H1 (cell line): ENCODE results near the gene SSPN. TPM values are rescaled to one million over a fixed set of nuclear protein-coding genes. Genes with fewer than 3 reads are reported as not detected.

Experiments
- CTCF ChIA-PET: fragments of 300-600 bp; sonication (Branson Sonifier 250); formaldehyde crosslinking; loops from one replicate; lab custom pipeline; 2021; ENCODE audit not compliant: partially characterized antibody; lab: Charles Lee
- POLR2A ChIA-PET: fragments of 300-600 bp; sonication (Branson Sonifier 250); formaldehyde crosslinking; loops from one replicate; lab custom pipeline; 2021; ENCODE audit warnings: inconsistent platforms; ENCODE audit not compliant: partially characterized antibody; lab: Charles Lee
- DNase-seq, 2 experiments: peaks; one replicate each; pipeline versions ENCODE4 v3.0.0 to v3.0.0-alpha.2; 2010 to 2022; ENCODE audit warnings: low spot score in 2 of 2, low read depth in 1 of 2, mixed read lengths in 1 of 2
- FAIRE-seq: peaks from 2 replicates; lab custom pipeline; 2011; peaks lifted over from hg19 to GRCh38; lab: Jason Lieb, UNC
- H2AFZ ChIP-seq: 2 replicates; pipeline ENCODE4 v1.8.1; 2012; ENCODE audit warnings: low read length, inconsistent platforms
- H2AK5ac ChIP-seq: 2 replicates; pipeline ENCODE4 v1.6.1; 2013; ENCODE audit warnings: low read depth, low read length
- H2BK120ac ChIP-seq: replicated peaks from 2 replicates; pipeline ENCODE3; 2013; ENCODE audit warnings: low read depth, low read length, inconsistent platforms
- H2BK12ac ChIP-seq: 2 replicates; pipeline ENCODE4 v1.6.1; 2013; ENCODE audit warnings: low read depth, low read length
- H2BK15ac ChIP-seq: 2 replicates; pipeline ENCODE4 v1.6.1; 2013; ENCODE audit warnings: low read length
- H2BK20ac ChIP-seq: 2 replicates; pipeline ENCODE4 v1.6.1; 2013; ENCODE audit warnings: low read length
- H2BK5ac ChIP-seq: 2 replicates; pipeline ENCODE4 v1.6.1; 2013; ENCODE audit warnings: low read depth, low read length
- H3K14ac ChIP-seq: 2 replicates; pipeline ENCODE4 v1.6.1; 2013; ENCODE audit warnings: inconsistent platforms; ENCODE audit not compliant: insufficient read length
- H3K18ac ChIP-seq: 2 replicates; pipeline ENCODE4 v1.6.1; 2013; ENCODE audit warnings: low read length; ENCODE audit errors: extremely low read depth
- H3K23ac ChIP-seq: 2 replicates; pipeline ENCODE4 v1.6.1; 2013; ENCODE audit warnings: inconsistent platforms; ENCODE audit not compliant: insufficient read length
- H3K23me2 ChIP-seq: 2 replicates; pipeline ENCODE4 v1.6.1; 2013; ENCODE audit warnings: low read depth, low read length
- H3K27ac ChIP-seq: 2 replicates; pipeline ENCODE4 v1.6.1; 2011; ENCODE audit warnings: low read depth, low read length, inconsistent platforms
- H3K27me3 ChIP-seq, 4 experiments: replicated peaks in 1 of 4; 1 replicate in 1 of 4; 2 replicates in 3 of 4; pipeline versions ENCODE4 v1.6.1 to v1.8.1; 2011 to 2013; ENCODE audit warnings: low read length in 3 of 4, mild to moderate bottlenecking in 3 of 4, inconsistent platforms in 2 of 4, mixed read lengths in 2 of 4, moderate library complexity in 1 of 4; ENCODE audit not compliant: control insufficient read depth in 3 of 4, insufficient read depth in 3 of 4; ENCODE audit errors: extremely low read depth in 1 of 4
- H3K36me3 ChIP-seq, 4 experiments: 2 replicates each; pipeline versions ENCODE4 v1.6.1 to v1.8.1; 2011 to 2013; ENCODE audit warnings: mild to moderate bottlenecking in 4 of 4, low read length in 3 of 4, moderate library complexity in 2 of 4, control low read depth in 1 of 4, inconsistent platforms in 1 of 4; ENCODE audit not compliant: insufficient read depth in 4 of 4, control insufficient read depth in 2 of 4
- H3K4ac ChIP-seq: replicated peaks from 2 replicates; pipeline ENCODE3; 2013; ENCODE audit warnings: low read length, low read depth, mixed read lengths, inconsistent platforms; ENCODE audit not compliant: insufficient read length
- H3K4me1 ChIP-seq, 4 experiments: replicated peaks in 1 of 4; 1 replicate in 1 of 4; 2 replicates in 3 of 4; pipeline versions ENCODE4 v1.6.1 to v1.8.1; 2011 to 2013; ENCODE audit warnings: low read length in 3 of 4, inconsistent platforms in 2 of 4, mixed read lengths in 1 of 4; ENCODE audit not compliant: insufficient read depth in 4 of 4, control insufficient read depth in 3 of 4
- H3K4me2 ChIP-seq, 2 experiments: 2 replicates each; pipeline versions ENCODE4 v1.6.1 to v1.8.1; 2011 to 2013; ENCODE audit warnings: low read depth in 2 of 2, low read length in 2 of 2, control low read depth in 1 of 2, inconsistent platforms in 1 of 2, mild to moderate bottlenecking in 1 of 2; ENCODE audit not compliant: insufficient read depth in 1 of 2
- H3K4me3 ChIP-seq, 4 experiments: fragments of 200-600, 300-600 bp in 1 of 4; sonication (generic), shearing (Covaris generic), sonication (Bioruptor Twin) in 1 of 4; 2 replicates each; pipeline versions ENCODE4 v1.5.1 to v1.8.1; 2011 to 2016; ENCODE audit warnings: low read length in 4 of 4, low read depth in 3 of 4, control low read depth in 2 of 4, inconsistent platforms in 2 of 4, mild to moderate bottlenecking in 2 of 4, mixed read lengths in 1 of 4, moderate library complexity in 1 of 4; ENCODE audit not compliant: insufficient read depth in 2 of 4; ENCODE audit errors: extremely low read depth in 1 of 4
- H3K56ac ChIP-seq: replicated peaks from 2 replicates; pipeline ENCODE3; 2013; ENCODE audit warnings: low read depth, mild to moderate bottlenecking, mixed read lengths, low read length, inconsistent platforms; ENCODE audit not compliant: insufficient read length
- H3K79me1 ChIP-seq: 2 replicates; pipeline ENCODE4 v1.6.1; 2013; ENCODE audit warnings: low read depth, low read length, control low read depth
- H3K79me2 ChIP-seq, 2 experiments: 2 replicates each; pipeline versions ENCODE4 v1.6.1 to v1.8.1; 2012 to 2013; ENCODE audit warnings: low read length in 2 of 2, mild to moderate bottlenecking in 2 of 2, inconsistent platforms in 1 of 2; ENCODE audit not compliant: insufficient read depth in 2 of 2, control insufficient read depth in 1 of 2
- H3K9ac ChIP-seq, 4 experiments: replicated peaks in 1 of 4; 1 replicate in 1 of 4; 2 replicates in 3 of 4; pipeline versions ENCODE4 v1.6.1 to v1.8.1; 2011 to 2013; ENCODE audit warnings: low read depth in 3 of 4, low read length in 3 of 4, control low read depth in 2 of 4, mild to moderate bottlenecking in 2 of 4, moderate library complexity in 2 of 4, inconsistent platforms in 1 of 4; ENCODE audit errors: extremely low read depth in 1 of 4
- H3K9me3 ChIP-seq, 2 experiments: 2 replicates each; pipeline versions ENCODE4 v1.6.1 to v1.8.1; 2012 to 2013; ENCODE audit warnings: mild to moderate bottlenecking in 2 of 2, moderate library complexity in 2 of 2, control low read depth in 1 of 2, inconsistent platforms in 1 of 2, low read depth in 1 of 2, low read length in 1 of 2, mixed read lengths in 1 of 2; ENCODE audit not compliant: insufficient read depth in 2 of 2
- H4K20me1 ChIP-seq, 2 experiments: replicated peaks in 1 of 2; 2 replicates each; pipeline versions ENCODE3 to v1.8.1; 2011 to 2013; ENCODE audit warnings: inconsistent platforms in 2 of 2, low read length in 2 of 2, mild to moderate bottlenecking in 1 of 2; ENCODE audit not compliant: insufficient read depth in 2 of 2, control insufficient read depth in 1 of 2
- H4K5ac ChIP-seq: 2 replicates; pipeline ENCODE4 v1.6.1; 2013; ENCODE audit warnings: low read length, low read depth, mixed read lengths, inconsistent platforms; ENCODE audit not compliant: insufficient read length
- H4K8ac ChIP-seq: 2 replicates; pipeline ENCODE4 v1.8.0; 2013; ENCODE audit warnings: mild to moderate bottlenecking, moderate library complexity, low read length, inconsistent platforms; ENCODE audit not compliant: insufficient read depth; ENCODE audit errors: extremely low read depth
- H4K91ac ChIP-seq: replicated peaks from 2 replicates; pipeline ENCODE3; 2013; ENCODE audit warnings: low read length, mixed read lengths, inconsistent platforms; ENCODE audit not compliant: insufficient read length
- CEBPB ChIP-seq: IDR thresholded peaks from 2 replicates; pipeline ENCODE4 v1.6.1; 2012; ENCODE audit warnings: low read depth, low read length
- FOSL1 ChIP-seq: IDR thresholded peaks from 2 replicates; pipeline ENCODE4 v1.6.1; 2011; ENCODE audit warnings: mild to moderate bottlenecking, low read depth, low read length, moderate library complexity; ENCODE audit not compliant: insufficient read depth
- JUN ChIP-seq: IDR thresholded peaks from 2 replicates; pipeline ENCODE4 v1.6.1; 2011; ENCODE audit warnings: low read depth, mild to moderate bottlenecking, improper control_type of control experiment, low read length
- TCF12 ChIP-seq: IDR thresholded peaks from 2 replicates; pipeline ENCODE4 v1.6.1; 2011; ENCODE audit warnings: low read depth, mild to moderate bottlenecking, low read length
- WGBS, 2 experiments: shearing (Covaris generic) in 1 of 2; methylation state at CpG; one replicate each; pipeline versions ENCODE4 v1.1.6 to v1.1.7; 2013 to 2015; ENCODE audit warnings: low lambda C conversion rate in 2 of 2, mixed read lengths in 2 of 2, inconsistent platforms in 1 of 2, low coverage in 1 of 2, missing lambda C conversion rate in 1 of 2; ENCODE audit not compliant: insufficient replicate concordance in 2 of 2, insufficient coverage in 1 of 2, insufficient read length in 1 of 2; ENCODE audit errors: extremely low coverage in 1 of 2, missing lambda C conversion rate in 1 of 2; 5-methylcytosine and 5-hydroxymethylcytosine counted together
- polyA plus RNA-seq, 7 experiments: library from polyadenylated mRNA; depleted of rRNA in 3 of 7; stranded (reverse) in 5 of 7; unstranded in 2 of 7; fragments of >200 nt in 5 of 7; fragments of 200-250 nt in 2 of 7; gene quantifications; 1 replicate in 5 of 7; 2 replicates in 1 of 7; 4 replicates in 1 of 7; pipeline versions ENCODE4 v1.2.1 to v1.2.3, GENCODE V29; 2011 to 2013; ENCODE audit warnings: missing spikeins in 2 of 7, mixed read lengths in 2 of 7
- total RNA-seq: library from RNA; stranded (reverse); fragmentation: NEBNext Ultra II Directional; extraction: Animal tissue kit (Norgen Biotek cat#: 25700); gene quantifications from 2 replicates; pipeline ENCODE4 v1.2.1, GENCODE V29; 2021

Gene SSPN
- total and polyA plus RNA-seq, 2 of the 8 experiments (the other 6 are each of a cell fraction or from before 2014, with no cell fraction given), result 0.86 to 1.8 TPM

DNA sequence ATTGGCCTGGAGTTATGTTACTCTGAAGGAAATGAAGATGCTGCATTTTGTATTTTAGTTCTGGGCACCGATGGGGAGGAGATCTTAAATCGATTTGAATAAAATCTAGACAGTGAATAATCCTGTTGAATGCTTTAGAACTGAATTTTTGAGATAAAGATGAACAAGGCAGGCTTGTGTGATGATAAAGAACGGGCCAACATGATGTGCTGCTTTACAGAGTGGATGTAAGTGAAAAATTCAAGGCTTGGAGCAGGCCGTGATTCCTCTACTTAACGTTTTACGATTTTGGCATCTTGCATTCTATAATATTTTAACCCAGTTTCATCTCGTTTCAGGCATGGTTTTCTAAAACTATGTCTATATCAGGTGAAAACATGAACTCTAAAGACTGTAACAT, 47.1 kb upstream of the SSPN start:
- no peak overlapping the region for H2BK120ac ChIP-seq
- H3K23me2 ChIP-seq, result no peaks in the 10 kb centered on the region
- H2BK15ac ChIP-seq, result no peak overlapping the region
- no peaks in the 10 kb centered on the region for H3K9me3 ChIP-seq
- no peak for FAIRE-seq
- no peak overlapping the region for H3K14ac ChIP-seq
- H3K4me3 ChIP-seq, result no peak overlapping the region
- ChIA-PET CTCF (interaction anchor here (0.7 to 1.5 kb wide), 2 partner anchors 10 to 831 kb away, joined by 3 to 4 read pairs; no protein-coding TSS in a partner anchor), POLR2A (no interaction called here)
- no peaks in the 10 kb centered on the region for H3K79me1 ChIP-seq
- H4K91ac ChIP-seq, result no peak overlapping the region
- H3K27ac ChIP-seq, result no peak overlapping the region
- TF ChIP-seq JUN (no peak), CEBPB (no peak), FOSL1 (no peak), TCF12 (no peak)
- no peak overlapping the region for H2AK5ac ChIP-seq
- no peak overlapping the region for H2BK20ac ChIP-seq
- DNase-seq, result no peak
- no peak overlapping the region for H3K9ac ChIP-seq
- no peak overlapping the region for H3K4me2 ChIP-seq
- no peak overlapping the region for H3K18ac ChIP-seq
- no peaks in the 10 kb centered on the region for H4K20me1 ChIP-seq
- no peak overlapping the region for H4K8ac ChIP-seq
- H2AFZ ChIP-seq, result no peak overlapping the region
- no peak overlapping the region for H3K4ac ChIP-seq
- H3K56ac ChIP-seq, result no peak overlapping the region
- no peaks in the 10 kb centered on the region for H3K79me2 ChIP-seq
- no peak overlapping the region for H4K5ac ChIP-seq
- H3K27me3 ChIP-seq, result no peaks in the 10 kb centered on the region
- H3K36me3 ChIP-seq, result no peaks in the 10 kb centered on the region
- H3K4me1 ChIP-seq, result no peaks in the 10 kb centered on the region
- H3K23ac ChIP-seq, result no peak overlapping the region
- WGBS, 2 experiments, result 89% methylated on average over 7 of the region's 7 CpGs; no CpG with 5 or more reads in 1 of the 2 experiments
- H2BK5ac ChIP-seq, result no peak overlapping the region
- no peak overlapping the region for H2BK12ac ChIP-seq
